ENCODE data around the gene RBMX2. TPM values are rescaled to one million over a fixed set of nuclear protein-coding genes. Genes with fewer than 3 reads are reported as not detected.

The RBMX2 gene
- total and polyA plus RNA-seq, 5 donors from 2014 or later: 18.8 to 27.7 (median 21.9) TPM

Other genes starting within 250 kb of the RBMX2 start
- gene AIFM1, start 236.1 kb upstream of the RBMX2 start, total RNA-seq: 19.3 TPM
- gene AIFM1, start 236.1 kb upstream of the RBMX2 start, polyA plus RNA-seq: 10 to 100 TPM; 26.7 to 32.0 (median 28.7) TPM
- gene RAB33A, start 230.0 kb upstream of the RBMX2 start, total RNA-seq: 7.9 TPM
- gene RAB33A, start 230.0 kb upstream of the RBMX2 start, polyA plus RNA-seq: 10 to 100 TPM; 29.0 to 33.1 (median 31.5) TPM
- 8.9 TPM for gene ZNF280C, start 133.1 kb upstream of the RBMX2 start, total RNA-seq
- gene ZNF280C, start 133.1 kb upstream of the RBMX2 start, polyA plus RNA-seq: 1 to 10 TPM; 3.0 to 5.1 (median 3.7) TPM
- 14.9 TPM for gene SLC25A14, start 62.1 kb upstream of the RBMX2 start, total RNA-seq
- gene SLC25A14, start 62.1 kb upstream of the RBMX2 start, polyA plus RNA-seq: 10 to 100 TPM in 1 of 4 donors, 1 to 10 TPM in 3; 7.6 to 11.6 (median 8.6) TPM
- not detected for gene GPR119, start 16.3 kb upstream of the RBMX2 start, total RNA-seq
- gene GPR119, start 16.3 kb upstream of the RBMX2 start, polyA plus RNA-seq: not detected

All from CD4-positive, CD25-positive, alpha-beta regulatory T cell (primary cell).